HL-60 (cell line): ENCODE results near the gene KRT75.

Source experiments
- CTCF ChIP-seq: IDR thresholded peaks from one replicate; pipeline ENCODE4 v1.5.1; 2011; ENCODE audit warnings: low read length, control low read depth, inconsistent platforms; ENCODE audit not compliant: insufficient read depth
- GABPA ChIP-seq: IDR thresholded peaks from 2 replicates; pipeline ENCODE4 v1.6.1; 2012; ENCODE audit warnings: low read depth
- POLR2AphosphoS5 ChIP-seq: IDR thresholded peaks from 2 replicates; pipeline ENCODE4 v1.6.1; 2012; ENCODE audit warnings: low read depth
- REST ChIP-seq: IDR thresholded peaks from 2 replicates; pipeline ENCODE4 v1.6.1; 2012; ENCODE audit warnings: low read depth; ENCODE audit not compliant: insufficient replicate concordance
- SPI1 ChIP-seq: IDR thresholded peaks from 2 replicates; pipeline ENCODE4 v1.6.1; 2012; ENCODE audit warnings: low read depth, mild to moderate bottlenecking, borderline replicate concordance

- TF ChIP-seq CTCF (no peak), POLR2AphosphoS5 (no peak), SPI1 (no peak), REST (no peak), GABPA (no peak)
Observed at GRCh38 chr12:52428121-52428520, 6.0 kb downstream of the KRT75 start.
